ENCODE measurements around the gene RHOBTB1.

The RHOBTB1 gene

DNA sequence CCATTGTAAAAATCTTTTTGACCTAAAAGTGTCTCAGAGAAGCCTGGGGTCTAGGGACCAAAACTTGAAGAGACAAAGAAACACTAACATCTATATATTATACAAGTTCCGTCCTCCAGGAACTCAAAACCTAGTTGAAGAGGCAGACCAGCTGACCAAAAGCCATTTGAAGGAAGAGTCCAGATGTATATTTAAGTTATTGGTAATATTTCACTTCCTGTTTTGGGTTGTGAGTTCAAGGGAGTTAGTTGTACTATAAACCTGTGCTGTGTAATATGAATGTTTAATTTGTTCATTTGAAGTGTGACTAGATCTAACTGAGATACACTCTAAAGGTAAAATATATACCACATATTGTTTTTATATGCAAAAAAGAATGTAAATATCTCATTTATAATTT is 120.7 kb downstream of the RHOBTB1 start:
- Histone ChIP-seq H4K20me1 (ENCODE audit: insufficient read depth) (no peaks in the 10 kb centered on the region), H3K9ac (no peak overlapping the region), H3K4me1 (ENCODE audit: low read depth, poor library complexity, severe bottlenecking) (peaks cover 29% of the 10 kb centered on the region), H3K27ac (no peak overlapping the region), H3K4me3 (IDR thresholded peaks at IDR 0.05; ENCODE audit: insufficient read depth, low read depth, low read length) (no peak overlapping the region), H3K4me2 (no peak overlapping the region), H3K36me3 (ENCODE audit: insufficient read depth) (no peaks in the 10 kb centered on the region), H3K27me3 (ENCODE audit: insufficient read depth, low read depth) (no peaks in the 10 kb centered on the region), H2AFZ (ENCODE audit: low read depth) (no peak overlapping the region), H3K79me2 (ENCODE audit: insufficient read depth, low read depth) (no peaks in the 10 kb centered on the region)
- TF ChIP-seq, protein P1, sequence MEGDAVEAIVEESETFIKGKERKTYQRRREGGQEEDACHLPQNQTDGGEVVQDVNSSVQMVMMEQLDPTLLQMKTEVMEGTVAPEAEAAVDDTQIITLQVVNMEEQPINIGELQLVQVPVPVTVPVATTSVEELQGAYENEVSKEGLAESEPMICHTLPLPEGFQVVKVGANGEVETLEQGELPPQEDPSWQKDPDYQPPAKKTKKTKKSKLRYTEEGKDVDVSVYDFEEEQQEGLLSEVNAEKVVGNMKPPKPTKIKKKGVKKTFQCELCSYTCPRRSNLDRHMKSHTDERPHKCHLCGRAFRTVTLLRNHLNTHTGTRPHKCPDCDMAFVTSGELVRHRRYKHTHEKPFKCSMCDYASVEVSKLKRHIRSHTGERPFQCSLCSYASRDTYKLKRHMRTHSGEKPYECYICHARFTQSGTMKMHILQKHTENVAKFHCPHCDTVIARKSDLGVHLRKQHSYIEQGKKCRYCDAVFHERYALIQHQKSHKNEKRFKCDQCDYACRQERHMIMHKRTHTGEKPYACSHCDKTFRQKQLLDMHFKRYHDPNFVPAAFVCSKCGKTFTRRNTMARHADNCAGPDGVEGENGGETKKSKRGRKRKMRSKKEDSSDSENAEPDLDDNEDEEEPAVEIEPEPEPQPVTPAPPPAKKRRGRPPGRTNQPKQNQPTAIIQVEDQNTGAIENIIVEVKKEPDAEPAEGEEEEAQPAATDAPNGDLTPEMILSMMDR (conservative IDR thresholded peaks at IDR 0.05; ENCODE audit: low read depth, low read length) = no peak

DNA sequence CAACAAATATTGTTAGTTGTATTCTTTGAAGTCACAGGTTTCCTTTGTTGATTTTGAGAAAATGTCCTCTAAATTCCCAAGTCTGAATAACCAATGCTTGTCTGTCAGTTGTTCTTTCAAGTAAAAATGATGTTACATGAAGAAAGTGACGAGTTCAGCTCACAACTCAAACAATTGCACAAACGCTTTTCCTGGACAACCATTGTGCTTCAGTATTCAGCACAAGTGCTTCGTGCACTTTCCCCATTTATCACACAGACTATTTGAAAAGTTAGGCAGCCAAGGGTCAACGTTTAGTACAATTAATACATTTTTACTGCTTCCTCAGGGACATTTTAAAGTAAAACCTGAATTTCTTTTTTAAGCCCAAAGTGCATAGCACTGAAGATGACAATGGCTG is 121.2 kb downstream of the RHOBTB1 start:
- Histone ChIP-seq H3K79me2 (ENCODE audit: insufficient read depth, low read depth) (no peaks in the 10 kb centered on the region), H3K27ac (no peak overlapping the region), H3K4me1 (ENCODE audit: low read depth, poor library complexity, severe bottlenecking) (peaks cover 34% of the 10 kb centered on the region), H2AFZ (ENCODE audit: low read depth) (no peak overlapping the region), H3K4me3 (IDR thresholded peaks at IDR 0.05; ENCODE audit: insufficient read depth, low read depth, low read length) (no peak overlapping the region), H3K36me3 (ENCODE audit: insufficient read depth) (no peaks in the 10 kb centered on the region), H4K20me1 (ENCODE audit: insufficient read depth) (no peaks in the 10 kb centered on the region), H3K27me3 (ENCODE audit: insufficient read depth, low read depth) (no peaks in the 10 kb centered on the region), H3K9ac (no peak overlapping the region), H3K4me2 (no peak overlapping the region)
- TF ChIP-seq, protein P1 (conservative IDR thresholded peaks at IDR 0.05; ENCODE audit: low read depth, low read length) = no peak

DNA sequence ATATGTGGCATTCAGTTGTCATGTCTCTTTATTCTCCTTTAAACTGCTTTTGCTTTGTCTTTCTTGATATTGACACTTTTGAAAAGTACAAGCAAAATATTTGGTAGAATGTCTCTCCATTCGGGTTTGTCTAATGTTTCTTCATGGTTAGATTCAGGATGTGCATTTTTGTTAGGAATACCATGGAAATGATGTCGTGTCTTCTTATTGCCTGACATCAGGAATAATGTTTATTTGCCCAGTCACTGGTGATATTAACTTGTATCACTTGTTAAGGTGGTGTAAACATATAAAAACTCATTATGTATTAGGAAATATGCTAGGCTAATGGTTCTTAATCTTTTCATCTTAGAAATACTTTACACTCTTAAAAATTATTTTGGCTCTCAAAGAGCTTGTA is 122.3 kb downstream of the RHOBTB1 start:
- no peak overlapping the region for H3K27ac ChIP-seq
- H3K27me3 ChIP-seq (ENCODE audit: insufficient read depth, low read depth) = no peaks in the 10 kb centered on the region
- no peak overlapping the region for H3K9ac ChIP-seq
- peak overlapping the region; percentile 65; the same call in 1 of the 2 replicates for H3K4me2 ChIP-seq
- no peak overlapping the region for H3K4me3 ChIP-seq (IDR thresholded peaks at IDR 0.05; ENCODE audit: insufficient read depth, low read depth, low read length)
- H3K36me3 ChIP-seq (ENCODE audit: insufficient read depth) = no peaks in the 10 kb centered on the region
- H4K20me1 ChIP-seq (ENCODE audit: insufficient read depth) = no peaks in the 10 kb centered on the region
- no peaks in the 10 kb centered on the region for H3K79me2 ChIP-seq (ENCODE audit: insufficient read depth, low read depth)
- no peak overlapping the region for H2AFZ ChIP-seq (ENCODE audit: low read depth)
- TF ChIP-seq, protein P1 (conservative IDR thresholded peaks at IDR 0.05; ENCODE audit: low read depth, low read length) = no peak
- peaks cover 45% of the 10 kb centered on the region for H3K4me1 ChIP-seq (ENCODE audit: low read depth, poor library complexity, severe bottlenecking)

DNA sequence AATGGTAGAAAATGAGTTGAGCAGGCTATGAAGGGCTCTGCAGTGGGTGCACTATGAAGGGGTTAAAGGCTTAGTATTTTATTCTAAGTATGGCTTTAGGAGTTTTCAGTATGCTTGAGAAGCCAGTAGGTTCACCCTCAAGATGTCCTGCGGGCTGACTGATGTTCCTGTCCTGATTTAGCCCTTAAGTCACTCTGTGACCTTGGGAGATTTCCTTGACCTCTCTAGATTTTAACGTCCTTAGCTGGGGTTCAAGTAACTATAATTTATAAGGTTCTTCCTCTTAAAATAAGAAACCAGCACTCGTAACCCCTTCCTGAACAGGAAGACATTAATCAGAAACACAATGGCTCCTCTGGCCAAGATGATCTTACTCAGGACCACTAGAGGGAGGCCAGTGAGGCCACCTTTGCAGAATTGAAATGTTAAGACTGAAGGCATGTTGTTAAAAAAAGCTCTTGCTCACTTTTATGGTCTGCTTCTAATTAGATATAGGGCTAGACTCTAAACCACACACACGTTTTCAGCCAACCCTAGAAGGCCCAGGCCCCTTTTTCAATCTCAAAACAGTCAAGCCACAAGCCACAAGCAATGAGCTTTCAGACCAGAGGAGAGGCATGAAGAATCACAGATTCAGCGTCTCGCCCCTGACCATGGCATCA is 123.8 kb downstream of the RHOBTB1 start:
- peak overlapping the region; percentile 15; the same call in 1 of the 2 replicates for H3K9ac ChIP-seq
- H3K4me1 ChIP-seq (ENCODE audit: low read depth, poor library complexity, severe bottlenecking) = peaks cover 47% of the 10 kb centered on the region
- no peak overlapping the region for H3K4me3 ChIP-seq (IDR thresholded peaks at IDR 0.05; ENCODE audit: insufficient read depth, low read depth, low read length)
- H3K4me2 ChIP-seq = peak overlapping the region; percentile 65
- TF ChIP-seq, protein P1 (conservative IDR thresholded peaks at IDR 0.05; ENCODE audit: low read depth, low read length) = peak; percentile 50
- peak overlapping the region; percentile 77 for H2AFZ ChIP-seq (ENCODE audit: low read depth)
- H3K36me3 ChIP-seq (ENCODE audit: insufficient read depth) = no peaks in the 10 kb centered on the region
- no peaks in the 10 kb centered on the region for H4K20me1 ChIP-seq (ENCODE audit: insufficient read depth)
- peak overlapping the region; percentile 50 for H3K27ac ChIP-seq
- no peaks in the 10 kb centered on the region for H3K27me3 ChIP-seq (ENCODE audit: insufficient read depth, low read depth)
- no peaks in the 10 kb centered on the region for H3K79me2 ChIP-seq (ENCODE audit: insufficient read depth, low read depth)
